Activated naive CD8-positive, alpha-beta T cell treated with anti-CD3 and anti-CD28 coated beads, Interleukin-2, amount 10 ng/mL, durations not matched to agents 7 days and 5 days (primary cell): Measurements from ENCODE around the gene TBC1D1. TPM values are rescaled to one million over a fixed set of nuclear protein-coding genes. Genes with fewer than 3 reads are reported as not detected.
A peak's percentile ranks its signal among the peaks of the same experiment; 100 is the strongest.

ENCODE experiments used
- ATAC-seq: fragments of 150-1000 bp; cut with Tn5 transposase; one replicate; pipeline ENCODE4 v1.10.0; 2021; ENCODE audit warnings: low read depth, moderate library complexity
- POLR2A ChIA-PET: fragments of 350-600 bp; sonication (Branson Sonifier 250); formaldehyde crosslinking; loops from one replicate; lab custom pipeline; 2021; ENCODE audit warnings: antibody characterized with exemption; lab: Charles Lee
- DNase-seq: peaks from one replicate; pipeline ENCODE4 v3.0.0; 2021
- H3K27ac Mint-ChIP-seq: one replicate; pipeline ENCODE4 v1.8.0; 2022; ENCODE audit warnings: mild to moderate bottlenecking, mixed read lengths
- H3K27me3 Mint-ChIP-seq: one replicate; pipeline ENCODE4 v1.8.0; 2022; ENCODE audit warnings: mild to moderate bottlenecking, moderate library complexity, mixed read lengths
- H3K36me3 Mint-ChIP-seq: one replicate; pipeline ENCODE4 v1.8.0; 2021; ENCODE audit warnings: mild to moderate bottlenecking, mixed read lengths
- H3K4me1 Mint-ChIP-seq: one replicate; pipeline ENCODE4 v1.8.0; 2021; ENCODE audit warnings: mixed read lengths
- H3K4me3 Mint-ChIP-seq: one replicate; pipeline ENCODE4 v1.8.0; 2022; ENCODE audit warnings: mild to moderate bottlenecking, moderate library complexity, mixed read lengths
- H3K9me3 Mint-ChIP-seq: one replicate; pipeline ENCODE4 v1.8.0; 2021; ENCODE audit warnings: mixed read lengths
- total RNA-seq, 2 experiments: library from RNA; stranded (reverse); gene quantifications; one replicate each; pipeline ENCODE4 v1.2.3, GENCODE V29; 2021

Gene TBC1D1
- total RNA-seq, 2 experiments from 2014 or later = 79.7 to 83.7 TPM

DNA sequence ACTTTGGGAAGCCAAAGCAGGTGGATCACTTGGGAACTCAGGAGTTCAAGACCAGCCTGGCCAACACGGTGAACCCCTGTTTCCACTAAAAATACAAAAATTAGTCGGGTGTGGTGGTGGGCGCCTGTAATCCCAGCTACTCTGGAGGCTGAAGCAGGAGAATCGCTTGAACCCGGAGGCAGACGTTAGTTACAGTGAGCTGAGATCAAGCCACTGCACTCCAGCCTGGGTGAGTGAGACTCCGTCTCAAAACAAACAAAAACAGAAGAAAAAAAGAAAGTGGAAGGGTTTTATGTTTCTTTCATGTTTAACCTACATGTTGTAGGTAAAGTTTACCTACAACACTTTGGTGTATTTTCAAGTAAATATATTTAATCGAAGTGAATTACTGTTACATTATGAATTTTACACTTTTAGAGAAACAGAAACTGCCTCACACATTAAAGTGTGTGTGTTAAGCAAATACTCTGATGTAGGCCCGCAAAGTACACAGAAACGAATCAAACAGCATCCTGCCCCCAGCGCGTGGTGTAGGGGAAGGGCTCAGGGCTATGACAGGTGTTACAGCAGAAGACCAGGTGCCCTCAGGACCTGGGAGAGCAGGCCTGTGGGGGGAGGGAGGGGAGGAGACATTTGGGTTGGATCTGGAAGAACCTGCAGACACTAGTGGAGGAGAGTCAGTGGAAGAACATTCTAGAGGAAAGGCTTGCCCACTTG lies 108.3 kb downstream of the TBC1D1 start:
- peaks cover 10% of the 10 kb centered on the region for H3K36me3 Mint-ChIP-seq
- DNase-seq = no peak
- H3K9me3 Mint-ChIP-seq = no peaks in the 10 kb centered on the region
- H3K4me3 Mint-ChIP-seq = peak overlapping the region; percentile 26
- POLR2A ChIA-PET = no interaction called here
- peak overlapping the region; percentile 60 for H3K27ac Mint-ChIP-seq
- peaks cover 44% of the 10 kb centered on the region for H3K4me1 Mint-ChIP-seq
- peak; percentile 84 for ATAC-seq
- H3K27me3 Mint-ChIP-seq = no peaks in the 10 kb centered on the region

DNA sequence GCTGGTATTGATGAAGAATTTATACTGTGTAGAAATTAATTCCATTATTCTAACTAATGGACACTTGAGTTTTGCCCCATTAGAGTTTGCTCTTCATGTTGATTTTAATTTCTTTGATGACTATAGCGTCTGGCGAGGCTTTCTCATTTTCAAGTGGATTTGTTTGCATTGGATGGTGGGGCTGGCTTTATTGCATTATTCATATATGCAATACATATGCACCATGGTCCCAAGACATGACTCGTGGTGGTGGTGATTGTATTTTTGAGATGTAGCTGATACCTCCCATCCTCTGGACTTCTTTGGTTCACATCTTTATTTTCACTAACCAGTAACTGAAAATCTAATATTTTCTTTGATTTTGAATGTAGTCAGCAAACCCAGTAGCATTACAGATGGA lies 109.1 kb downstream of the TBC1D1 start:
- Mint-ChIP-seq H3K9me3 (no peaks in the 10 kb centered on the region), H3K27me3 (no peaks in the 10 kb centered on the region), H3K27ac (no peak overlapping the region), H3K4me1 (peaks cover 46% of the 10 kb centered on the region), H3K36me3 (peaks cover 10% of the 10 kb centered on the region), H3K4me3 (no peak overlapping the region)
- ATAC-seq (no peak), DNase-seq (no peak)
- POLR2A ChIA-PET = no interaction called here

DNA sequence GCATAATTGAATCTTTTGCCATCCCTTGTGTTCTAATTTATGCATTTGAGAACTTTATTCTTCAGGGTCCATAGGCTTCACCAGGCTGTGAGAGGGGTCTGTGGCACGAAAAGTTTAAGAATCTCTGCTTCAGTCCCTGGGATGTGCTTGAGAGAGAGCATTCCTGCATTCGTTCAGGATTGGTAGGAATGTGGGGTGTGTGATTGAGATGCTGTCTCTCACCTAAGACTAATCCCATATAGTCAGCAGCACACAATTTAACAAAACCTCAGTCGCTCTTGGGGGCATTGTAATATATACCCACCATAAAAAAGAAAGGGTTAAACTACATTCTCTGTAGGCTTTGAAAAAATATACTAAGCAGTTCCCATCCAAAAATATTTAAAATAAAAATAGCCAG lies 111.0 kb downstream of the TBC1D1 start:
- peaks cover 13% of the 10 kb centered on the region for H3K36me3 Mint-ChIP-seq
- ATAC-seq (no peak), DNase-seq (no peak)
- no peaks in the 10 kb centered on the region for H3K9me3 Mint-ChIP-seq
- peaks cover 45% of the 10 kb centered on the region for H3K4me1 Mint-ChIP-seq
- no peak overlapping the region for H3K4me3 Mint-ChIP-seq
- H3K27me3 Mint-ChIP-seq = no peaks in the 10 kb centered on the region
- POLR2A ChIA-PET = no interaction called here
- H3K27ac Mint-ChIP-seq = no peak overlapping the region

DNA sequence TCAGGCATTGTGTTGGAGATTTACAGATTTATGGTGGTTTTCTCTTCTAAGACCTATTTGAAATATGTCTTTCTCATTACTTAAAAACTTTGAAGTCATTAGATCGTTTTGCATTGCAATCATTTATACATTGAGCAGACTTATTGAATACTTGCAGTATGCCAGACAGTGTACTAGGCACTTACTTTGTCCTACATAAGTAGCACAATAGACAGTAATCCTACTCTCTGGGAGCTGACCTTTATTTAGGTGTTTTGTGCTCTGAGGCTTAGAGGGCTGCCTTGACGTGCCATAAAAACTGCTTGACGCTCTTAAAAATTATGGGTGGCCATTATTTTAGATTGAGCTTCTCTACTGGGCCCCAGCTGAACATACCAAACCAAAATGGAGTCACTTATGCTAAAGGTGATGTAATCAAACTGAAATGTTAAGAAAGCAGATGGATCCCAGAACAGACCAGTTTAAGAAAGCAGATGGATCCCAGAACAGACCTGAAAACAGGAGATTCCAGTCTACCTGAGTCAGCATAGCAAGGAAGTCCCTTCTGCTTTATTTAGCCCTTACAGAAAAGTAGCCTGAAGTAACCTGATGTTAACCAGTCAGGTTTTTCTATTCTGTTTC lies 111.7 kb downstream of the TBC1D1 start:
- no peak for ATAC-seq

DNA sequence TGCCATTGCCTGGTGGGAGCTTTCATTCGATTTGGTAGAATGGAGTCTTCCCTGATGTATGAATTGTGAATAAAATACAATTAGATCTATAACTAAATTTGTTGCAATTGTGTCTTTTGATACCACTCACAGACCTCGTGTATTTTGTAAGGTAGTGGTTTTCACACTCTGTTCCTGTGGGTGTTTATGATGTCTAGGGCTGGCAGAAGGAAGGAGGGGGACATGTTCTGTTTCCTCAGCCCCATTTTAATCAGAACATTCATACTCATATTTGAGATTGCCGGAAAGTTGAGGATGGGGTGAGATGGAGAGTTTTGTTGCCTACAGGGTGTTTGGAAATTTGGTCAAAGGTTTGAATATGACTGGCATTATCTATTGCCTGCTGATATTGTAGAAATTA lies 112.2 kb downstream of the TBC1D1 start:
- Mint-ChIP-seq H3K27me3 (no peaks in the 10 kb centered on the region), H3K4me1 (peaks cover 42% of the 10 kb centered on the region), H3K27ac (no peak overlapping the region), H3K4me3 (no peak overlapping the region), H3K36me3 (peaks cover 12% of the 10 kb centered on the region), H3K9me3 (no peaks in the 10 kb centered on the region)
- DNase-seq (no peak), ATAC-seq (no peak)
- POLR2A ChIA-PET = no interaction called here

More for the DNA sequence above, 111.7 kb downstream of the TBC1D1 start:
- Mint-ChIP-seq H3K9me3 (no peaks in the 10 kb centered on the region), H3K27me3 (no peaks in the 10 kb centered on the region), H3K27ac (no peak overlapping the region), H3K4me3 (no peak overlapping the region), H3K36me3 (peaks cover 13% of the 10 kb centered on the region), H3K4me1 (peaks cover 44% of the 10 kb centered on the region)
- DNase-seq = no peak
- POLR2A ChIA-PET = no interaction called here

DNA sequence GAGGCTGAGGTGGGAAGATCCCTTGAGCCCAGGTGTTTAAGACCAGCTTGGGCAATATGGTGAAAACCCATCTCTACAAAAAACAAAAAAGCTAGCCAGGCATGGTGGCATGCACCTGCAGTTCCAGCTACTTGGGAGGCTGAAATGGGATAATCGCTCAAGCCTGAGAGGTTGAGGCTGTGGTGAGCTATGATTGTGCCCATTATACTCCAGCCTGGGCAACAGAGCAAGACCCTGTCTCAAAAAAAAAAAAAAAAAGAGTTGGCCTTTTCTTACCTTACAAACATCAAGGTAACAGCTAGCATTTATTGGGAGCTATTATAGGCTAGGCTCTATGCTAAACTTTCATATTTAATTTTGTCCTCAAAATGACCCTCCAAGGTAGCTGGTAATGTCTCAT lies 112.7 kb downstream of the TBC1D1 start:
- ATAC-seq (no peak), DNase-seq (no peak)
- no peak overlapping the region for H3K4me3 Mint-ChIP-seq
- peaks cover 39% of the 10 kb centered on the region for H3K4me1 Mint-ChIP-seq
- no peaks in the 10 kb centered on the region for H3K9me3 Mint-ChIP-seq
- POLR2A ChIA-PET = no interaction called here
- peaks cover 9% of the 10 kb centered on the region for H3K36me3 Mint-ChIP-seq
- H3K27ac Mint-ChIP-seq = no peak overlapping the region
- H3K27me3 Mint-ChIP-seq = no peaks in the 10 kb centered on the region

DNA sequence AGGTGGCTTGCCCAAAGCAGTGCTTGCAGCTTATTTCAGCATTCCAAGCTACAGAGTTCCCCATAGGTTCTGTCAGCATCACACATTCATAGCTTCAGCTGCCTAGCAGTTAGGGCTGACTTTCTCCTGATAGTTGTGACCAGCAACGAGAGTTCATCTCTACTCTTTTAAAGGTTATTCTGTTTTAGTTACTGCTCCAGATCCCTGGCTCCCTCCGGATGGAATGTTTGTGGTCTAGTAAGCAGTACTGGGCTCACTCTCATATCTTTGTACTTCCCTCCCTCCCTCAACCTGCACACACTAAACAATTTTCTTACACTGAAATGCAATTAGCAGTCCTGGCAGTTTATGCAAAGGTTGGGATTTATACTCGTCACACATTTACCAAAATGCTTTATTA lies 113.2 kb downstream of the TBC1D1 start:
- Mint-ChIP-seq H3K27me3 (no peaks in the 10 kb centered on the region), H3K27ac (no peak overlapping the region), H3K36me3 (peaks cover 9% of the 10 kb centered on the region), H3K4me3 (no peak overlapping the region), H3K9me3 (no peaks in the 10 kb centered on the region), H3K4me1 (peaks cover 34% of the 10 kb centered on the region)
- ATAC-seq = no peak
- POLR2A ChIA-PET = no interaction called here
- DNase-seq = no peak

DNA sequence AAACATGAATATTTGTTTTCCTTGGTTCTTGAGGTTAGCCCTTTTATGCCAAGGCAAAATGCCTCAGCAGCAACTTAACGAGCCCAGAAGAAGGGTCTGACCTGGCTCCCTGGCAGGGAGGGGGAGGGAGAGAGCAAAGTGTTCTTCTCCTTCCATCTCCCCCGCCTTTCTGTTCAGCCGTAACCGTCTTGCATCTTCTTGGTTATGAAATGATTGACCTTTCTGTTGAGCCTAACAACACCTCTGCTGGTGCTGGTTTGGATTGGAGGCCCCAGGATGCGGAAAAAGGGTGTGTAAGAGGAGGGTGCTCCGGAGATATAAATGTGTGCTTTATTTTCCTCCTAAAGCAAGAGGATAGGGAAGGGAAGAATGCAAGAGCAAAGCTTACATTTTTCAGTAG lies 114.0 kb downstream of the TBC1D1 start:
- H3K36me3 Mint-ChIP-seq = peaks cover 7% of the 10 kb centered on the region
- DNase-seq (no peak), ATAC-seq (no peak)
- no peak overlapping the region for H3K27ac Mint-ChIP-seq
- H3K4me3 Mint-ChIP-seq = no peak overlapping the region
- H3K27me3 Mint-ChIP-seq = no peaks in the 10 kb centered on the region
- H3K9me3 Mint-ChIP-seq = no peaks in the 10 kb centered on the region
- H3K4me1 Mint-ChIP-seq = peaks cover 28% of the 10 kb centered on the region
- POLR2A ChIA-PET = no interaction called here

DNA sequence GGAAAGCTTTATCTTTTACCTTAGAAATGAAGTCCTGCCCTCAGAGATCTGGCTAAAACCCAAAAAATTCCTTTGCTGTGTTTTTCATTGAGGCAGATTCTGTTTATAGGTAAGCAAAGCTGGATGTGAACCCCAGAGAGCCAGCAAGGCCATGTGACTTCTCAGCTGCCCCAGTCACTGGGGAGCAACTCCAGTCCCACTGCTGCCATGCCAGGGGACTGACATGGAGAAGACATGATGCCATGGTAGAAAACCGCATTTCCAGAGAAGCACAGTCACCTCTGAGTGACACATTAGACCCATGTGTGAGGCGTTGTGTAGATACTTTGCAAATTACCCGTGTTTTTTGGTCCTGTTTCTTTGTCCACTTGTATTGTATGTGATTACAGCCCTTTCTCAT lies 114.8 kb downstream of the TBC1D1 start:
- H3K9me3 Mint-ChIP-seq = no peaks in the 10 kb centered on the region
- H3K27ac Mint-ChIP-seq = no peak overlapping the region
- peaks cover 28% of the 10 kb centered on the region for H3K4me1 Mint-ChIP-seq
- H3K4me3 Mint-ChIP-seq = no peak overlapping the region
- POLR2A ChIA-PET = no interaction called here
- no peak for ATAC-seq
- no peak for DNase-seq
- no peaks in the 10 kb centered on the region for H3K27me3 Mint-ChIP-seq
- peaks cover 7% of the 10 kb centered on the region for H3K36me3 Mint-ChIP-seq

DNA sequence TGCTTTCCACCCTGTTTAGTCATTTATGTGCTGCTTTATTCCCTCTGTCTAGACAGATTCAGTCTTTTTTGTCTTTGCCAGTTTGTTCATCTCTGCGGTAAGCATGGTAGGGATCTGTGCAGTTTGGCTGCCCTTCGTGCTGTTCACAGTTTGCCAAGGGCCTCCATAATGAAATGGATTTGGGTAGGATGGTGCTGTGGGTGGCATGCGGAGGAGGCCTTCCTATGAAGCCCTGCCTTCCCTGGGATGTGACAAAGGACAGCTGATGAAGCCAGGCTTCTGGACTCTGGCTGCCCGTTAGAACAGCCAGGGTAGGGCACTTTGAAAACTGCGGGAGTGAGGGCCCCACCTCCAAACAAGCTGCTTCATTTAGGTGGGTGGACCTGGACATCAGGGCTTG lies 116.8 kb downstream of the TBC1D1 start:
- Mint-ChIP-seq H3K4me1 (peaks cover 29% of the 10 kb centered on the region), H3K36me3 (peaks cover 7% of the 10 kb centered on the region), H3K27me3 (no peaks in the 10 kb centered on the region), H3K4me3 (no peak overlapping the region), H3K9me3 (no peaks in the 10 kb centered on the region), H3K27ac (no peak overlapping the region)
- POLR2A ChIA-PET = no interaction called here
- no peak for ATAC-seq
- no peak for DNase-seq

DNA sequence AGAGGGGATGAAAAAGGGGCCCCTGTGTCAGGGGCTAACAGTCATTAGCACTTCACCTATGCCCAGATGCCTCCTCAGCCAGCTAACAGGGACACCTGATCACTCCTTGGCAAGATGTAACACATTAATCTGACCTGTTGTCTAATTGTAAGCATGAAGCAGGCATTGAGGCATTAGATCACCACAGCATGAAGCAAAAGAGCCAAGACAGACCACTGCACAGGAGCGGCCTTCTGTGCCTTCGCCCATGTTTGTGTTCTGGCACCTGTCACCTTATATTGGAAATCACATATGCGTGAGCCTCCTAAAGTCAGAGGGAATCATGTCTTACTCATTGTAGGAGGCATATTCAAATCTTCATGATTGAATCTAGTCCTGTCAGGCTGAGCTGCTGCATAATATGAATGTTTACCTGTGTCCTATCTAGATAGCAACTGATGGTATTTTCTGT lies 117.7 kb downstream of the TBC1D1 start:
- H3K27ac Mint-ChIP-seq = no peak overlapping the region
- H3K36me3 Mint-ChIP-seq = peaks cover 4% of the 10 kb centered on the region
- no peaks in the 10 kb centered on the region for H3K27me3 Mint-ChIP-seq
- DNase-seq = no peak
- H3K9me3 Mint-ChIP-seq = no peaks in the 10 kb centered on the region
- POLR2A ChIA-PET = no interaction called here
- peaks cover 24% of the 10 kb centered on the region for H3K4me1 Mint-ChIP-seq
- H3K4me3 Mint-ChIP-seq = no peak overlapping the region
- no peak for ATAC-seq

DNA sequence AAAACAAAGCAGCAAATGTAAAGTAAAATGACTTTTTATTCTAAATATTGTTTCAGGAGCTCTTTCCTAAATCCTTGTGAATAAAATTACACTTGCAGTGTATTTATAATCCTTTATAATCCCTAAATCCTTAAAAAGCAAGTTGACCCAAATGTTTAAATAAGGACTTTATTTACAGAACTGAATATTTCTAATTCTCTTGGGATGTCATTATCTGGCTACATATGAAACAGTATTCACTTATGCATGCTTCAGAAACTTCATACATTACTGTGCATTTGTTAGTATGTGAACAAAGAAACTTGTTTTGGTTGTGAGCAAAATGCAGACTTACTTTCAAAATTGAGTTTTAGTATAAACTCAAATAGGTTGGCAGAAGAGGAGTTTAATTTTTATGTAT lies 118.5 kb downstream of the TBC1D1 start:
- H3K4me1 Mint-ChIP-seq = peaks cover 22% of the 10 kb centered on the region
- H3K27ac Mint-ChIP-seq = no peak overlapping the region
- POLR2A ChIA-PET = no interaction called here
- H3K36me3 Mint-ChIP-seq = peaks cover 4% of the 10 kb centered on the region
- ATAC-seq (no peak), DNase-seq (no peak)
- no peaks in the 10 kb centered on the region for H3K9me3 Mint-ChIP-seq
- no peaks in the 10 kb centered on the region for H3K27me3 Mint-ChIP-seq
- H3K4me3 Mint-ChIP-seq = no peak overlapping the region

DNA sequence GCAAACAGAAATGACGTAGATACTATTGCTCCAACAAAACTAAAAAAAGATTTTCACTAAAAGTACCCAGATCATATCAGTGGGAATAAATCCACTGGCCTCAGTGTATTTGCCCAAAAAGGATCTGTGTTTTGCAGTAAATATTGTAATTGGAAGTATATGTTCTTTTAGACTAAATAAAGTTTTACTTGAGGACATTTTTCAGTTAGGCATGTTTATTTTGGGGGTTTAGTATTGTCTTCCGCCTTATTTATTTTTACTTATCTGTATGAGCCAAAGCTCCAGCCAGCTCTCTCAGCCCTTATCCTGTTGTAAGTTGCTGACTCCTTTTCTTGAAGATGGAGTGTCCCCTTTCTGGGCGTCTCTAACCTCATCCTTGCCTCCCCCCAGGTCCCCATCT lies 119.1 kb downstream of the TBC1D1 start:
- DNase-seq (no peak), ATAC-seq (no peak)
- Mint-ChIP-seq H3K27ac (no peak overlapping the region), H3K36me3 (peaks cover 7% of the 10 kb centered on the region), H3K4me3 (no peak overlapping the region), H3K4me1 (peaks cover 16% of the 10 kb centered on the region), H3K27me3 (no peaks in the 10 kb centered on the region), H3K9me3 (no peaks in the 10 kb centered on the region)
- POLR2A ChIA-PET = no interaction called here

DNA sequence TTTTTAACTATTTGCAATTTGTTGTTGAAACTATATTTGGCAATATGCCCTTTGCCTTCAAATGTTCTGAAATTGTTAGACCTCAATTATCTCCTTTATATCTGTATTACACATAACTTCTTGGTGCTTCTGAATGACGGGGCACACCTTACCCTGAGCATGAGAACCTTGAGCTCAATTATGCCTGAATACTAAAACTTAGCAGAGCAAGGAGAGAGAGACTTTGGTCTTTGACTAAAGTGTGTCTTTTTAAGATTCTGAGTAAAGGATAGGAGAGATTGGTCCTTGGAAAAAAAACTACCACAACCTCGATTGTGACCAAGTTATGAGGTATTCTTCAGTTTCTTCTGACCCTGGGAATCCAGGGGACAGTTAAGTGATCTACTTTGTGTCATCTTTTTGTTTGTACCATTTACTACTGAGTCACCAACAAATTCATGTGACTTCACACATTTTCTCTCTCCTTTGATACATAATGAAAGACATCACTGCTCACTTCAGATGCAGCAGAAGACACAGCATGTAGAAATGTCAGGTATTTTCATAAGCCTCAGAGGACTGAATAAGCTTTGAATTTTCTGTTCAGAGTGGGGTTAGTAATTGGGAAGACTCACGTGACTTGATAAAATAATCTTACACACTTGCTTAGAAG lies 120.8 kb downstream of the TBC1D1 start:
- Mint-ChIP-seq H3K9me3 (no peaks in the 10 kb centered on the region), H3K27ac (no peak overlapping the region), H3K4me3 (no peak overlapping the region), H3K36me3 (peaks cover 12% of the 10 kb centered on the region), H3K4me1 (peaks cover 13% of the 10 kb centered on the region), H3K27me3 (no peaks in the 10 kb centered on the region)
- ATAC-seq = no peak
- no peak for DNase-seq
- POLR2A ChIA-PET = no interaction called here
